ENCODE data around the gene TMEM181.

- no peak for TF ChIP-seq JUND (IDR thresholded peaks at IDR 0.05)
- no peak for TF ChIP-seq CTCF (IDR thresholded peaks at IDR 0.05)
- TF ChIP-seq EZH2phosphoT487 (IDR thresholded peaks at IDR 0.05; ENCODE audit: borderline replicate concordance, low read depth): no peak
- TF ChIP-seq RAD21 (IDR thresholded peaks at IDR 0.05; ENCODE audit: low read length): no peak
- no peak for TF ChIP-seq MAX (IDR thresholded peaks at IDR 0.05; ENCODE audit: low read depth)
- no peak for TF ChIP-seq EP300 (IDR thresholded peaks at IDR 0.05; ENCODE audit: borderline replicate concordance in 1 of 2, low read depth in 1 of 2, low read length in 1 of 2)
Observed at GRCh38 chr6:158539881-158540280, 20.0 kb upstream of the TMEM181 start.
